OCI-LY3 (cell line): ENCODE measurements around the gene TRIM10.

Experiments
- CTCF ChIP-seq: fragments of 200-600, 300-600 bp; sonication (generic); IDR thresholded peaks from 2 replicates; pipeline ENCODE4 v1.5.1; 2014; ENCODE audit warnings: antibody characterized with exemption, low read length, low read depth
- EZH2phosphoT487 ChIP-seq: fragments of 200-600 bp; shearing (Covaris generic); IDR thresholded peaks from 2 replicates; pipeline ENCODE4 v1.6.1; 2018; ENCODE audit warnings: antibody characterized with exemption, mixed run types, low read depth

DNA sequence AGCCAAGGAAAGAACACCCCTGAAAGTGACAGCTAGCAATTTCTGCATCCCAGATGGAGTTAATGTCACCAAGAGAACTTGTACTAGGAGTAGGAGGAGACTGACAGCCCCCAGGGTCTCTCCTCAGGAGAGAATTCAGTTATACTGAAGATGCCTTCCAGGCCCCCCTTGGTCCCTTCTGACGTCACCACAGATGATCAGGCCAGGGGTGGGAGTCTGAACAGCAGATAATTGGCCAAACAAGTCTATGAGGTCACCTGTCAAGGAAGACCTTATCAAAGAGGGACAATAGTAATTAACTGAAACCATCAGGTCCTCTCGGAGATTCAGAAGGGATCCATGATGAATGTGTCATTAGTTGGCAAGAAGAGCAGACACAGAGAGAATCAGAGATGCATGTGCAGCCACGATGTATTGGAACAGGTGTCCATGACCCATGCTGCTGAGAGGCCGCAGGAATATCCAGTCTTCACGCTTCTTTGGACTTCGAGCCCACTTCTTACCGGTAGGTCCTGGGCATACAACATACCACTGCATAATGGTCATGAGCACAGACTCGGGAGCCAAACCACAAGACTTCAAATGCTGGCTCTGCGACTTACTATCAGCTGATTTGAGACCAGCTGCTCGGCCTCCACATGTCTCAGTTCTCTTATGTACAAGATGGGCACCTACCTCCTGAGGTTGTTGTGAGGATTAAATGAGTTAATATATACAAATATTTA is 10.2 kb downstream of the TRIM10 start:
- TF ChIP-seq CTCF (no peak), EZH2phosphoT487 (no peak)
